ENCODE measurements around the gene GRB2. TPM values are rescaled to one million over a fixed set of nuclear protein-coding genes. Genes with fewer than 3 reads are reported as not detected.
"Not testable (repeated sequence)": the region's sequence is repeated elsewhere in the genome, so short reads cannot be mapped to it uniquely, and the experiment has no call there.

The GRB2 gene
- total and polyA plus RNA-seq, 3 experiments from 2014 or later, result 158 to 189 (median 180) TPM

DNA sequence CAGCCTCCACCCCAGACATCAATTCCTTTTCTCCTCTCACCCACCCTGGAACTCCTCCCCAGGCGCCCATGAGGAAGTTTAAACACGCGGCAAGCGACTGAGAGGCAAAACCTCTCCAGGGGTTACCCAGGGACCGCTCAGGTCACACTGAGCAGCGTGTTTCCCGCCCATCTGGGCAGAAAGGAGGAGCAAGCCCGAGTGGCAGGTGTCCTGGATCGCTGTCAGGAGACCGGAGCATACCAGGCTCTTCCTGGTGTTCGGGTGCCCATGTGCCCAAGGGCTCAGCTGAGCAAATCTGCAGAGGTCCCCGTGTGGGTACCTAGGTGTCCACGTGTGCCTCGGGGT, 116.7 kb downstream of the GRB2 start:
- Mint-ChIP-seq H3K9me3 (no peaks in the 10 kb centered on the region), H3K4me3 (peak overlapping the region; percentile 95 to 100 (median 98)), H3K27me3 (peaks cover 0 to 3% of the 10 kb centered on the region in 2 donors), H3K27ac (peak overlapping the region; percentile 95 to 100 (median 100)), H3K4me1 (peaks cover 10 to 23% (median 18%) of the 10 kb centered on the region in 3 donors), H3K36me3 (peaks cover 0 to 27% (median 1%) of the 10 kb centered on the region in 3 donors)
- Histone ChIP-seq H3K27ac (ENCODE audit: low read depth, low read length) (peak overlapping the region; percentile 96), H3K9me3 (ENCODE audit: low read length) (no peaks in the 10 kb centered on the region), H3K4me3 (ENCODE audit: low read length) (peak overlapping the region; percentile 95), H3K4me1 (ENCODE audit: insufficient read depth, low read length) (peaks cover 10% of the 10 kb centered on the region), H3K36me3 (ENCODE audit: insufficient read depth, low read length) (no peaks in the 10 kb centered on the region), H3K27me3 (ENCODE audit: insufficient read depth, low read length, poor library complexity, severe bottlenecking) (no peaks in the 10 kb centered on the region)
- ChIA-PET CTCF (interaction anchor here (0.6 to 3.9 kb wide), 28 partner anchors 9 to 495 kb away, joined by 3 to 66 read pairs (median 4); partner anchors contain the start of genes GGA3, GRB2, HID1 and MIF4GD), POLR2A (interaction anchor here (0.6 to 3.0 kb wide), 19 partner anchors 12 to 416 kb away, joined by 3 to 72 read pairs (median 4); partner anchors contain the start of genes FDXR, GGA3, GRB2 and MIF4GD)
- peak in 1 of 5 donors; percentile 63 for DNase-seq

DNA sequence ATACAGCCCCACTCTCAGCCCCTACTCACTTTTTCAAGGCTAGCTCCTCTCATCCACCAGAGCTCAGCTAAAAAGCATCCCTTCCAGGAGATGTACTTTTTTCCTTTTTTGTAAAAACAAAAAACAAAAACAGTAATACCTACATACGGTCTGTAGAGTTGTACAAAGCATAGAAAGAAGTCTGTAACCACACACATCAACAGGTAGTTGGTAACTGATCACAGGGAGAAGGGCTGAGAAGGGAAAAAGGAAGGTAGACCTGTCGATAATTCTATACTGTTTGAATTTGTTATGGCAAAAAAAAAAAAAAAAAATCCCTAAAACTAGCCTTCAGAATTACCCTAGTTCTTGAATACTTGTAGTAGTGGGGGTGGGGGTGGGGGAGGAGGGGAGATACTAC, 117.1 kb downstream of the GRB2 start:
- H3K4me3 Mint-ChIP-seq, result peak overlapping the region; percentile 95 to 100 (median 98)
- Histone ChIP-seq H3K4me1 (ENCODE audit: insufficient read depth, low read length) (peaks cover 10% of the 10 kb centered on the region), H3K27ac (ENCODE audit: low read depth, low read length) (peak overlapping the region; percentile 96), H3K27me3 (ENCODE audit: insufficient read depth, low read length, poor library complexity, severe bottlenecking) (no peaks in the 10 kb centered on the region), H3K9me3 (ENCODE audit: low read length) (no peaks in the 10 kb centered on the region), H3K36me3 (ENCODE audit: insufficient read depth, low read length) (no peaks in the 10 kb centered on the region), H3K4me3 (ENCODE audit: low read length) (peak overlapping the region; percentile 95)
- H3K4me1 Mint-ChIP-seq, result peaks cover 10 to 23% (median 18%) of the 10 kb centered on the region in 3 donors
- no peaks in the 10 kb centered on the region for H3K9me3 Mint-ChIP-seq
- DNase-seq, result no peak
- ChIA-PET CTCF (interaction anchor here (1.0 to 3.9 kb wide), 13 partner anchors 16 to 495 kb away, joined by 3 to 66 read pairs (median 6); partner anchors contain the start of genes GGA3, GRB2, MIF4GD and MRPS7), POLR2A (interaction anchor here (0.9 to 3.0 kb wide), 7 partner anchors 17 to 168 kb away, joined by 3 to 72 read pairs (median 6); partner anchors contain the start of genes GGA3, GRB2, MIF4GD and MRPS7)
- H3K36me3 Mint-ChIP-seq, result peaks cover under 1 to 30% (median 2%) of the 10 kb centered on the region in 3 donors
- peak overlapping the region; percentile 1 to 100 (median 99) for H3K27ac Mint-ChIP-seq
- H3K27me3 Mint-ChIP-seq, result peaks cover 0 to 3% of the 10 kb centered on the region in 2 donors

DNA sequence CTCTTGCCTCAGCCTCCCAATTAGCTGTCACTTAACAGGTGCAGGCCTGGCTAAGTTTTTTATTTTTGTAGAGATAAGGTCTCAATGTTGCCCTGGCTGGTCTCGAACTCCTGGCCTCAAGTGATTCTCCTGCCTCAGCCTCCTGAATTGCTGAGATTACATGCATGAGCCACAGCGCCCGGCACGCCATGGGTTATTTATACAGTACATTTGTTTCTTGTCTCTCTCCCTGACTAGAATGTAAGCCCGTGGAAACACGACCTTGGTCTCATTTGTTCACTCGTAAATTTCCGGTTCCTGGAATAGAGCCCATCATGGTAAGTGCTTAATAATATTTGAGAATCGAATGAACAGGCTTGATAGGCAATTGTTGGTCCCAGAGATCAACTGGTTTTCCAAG, 118.3 kb downstream of the GRB2 start:
- Mint-ChIP-seq H3K4me1 (peaks cover 10 to 23% (median 18%) of the 10 kb centered on the region in 3 donors), H3K4me3 (peak overlapping the region in 5 of 7 donors; percentile 47 to 95 (median 54)), H3K36me3 (peaks cover 2 to 32% (median 4%) of the 10 kb centered on the region in 3 donors), H3K27me3 (peaks cover 0 to 1% of the 10 kb centered on the region in 2 donors), H3K9me3 (no peaks in the 10 kb centered on the region), H3K27ac (peak overlapping the region in 1 of 8 donors; percentile 17)
- Histone ChIP-seq H3K36me3 (ENCODE audit: insufficient read depth, low read length) (no peaks in the 10 kb centered on the region), H3K9me3 (ENCODE audit: low read length) (no peaks in the 10 kb centered on the region), H3K27ac (ENCODE audit: low read depth, low read length) (no peak overlapping the region), H3K27me3 (ENCODE audit: insufficient read depth, low read length, poor library complexity, severe bottlenecking) (no peaks in the 10 kb centered on the region), H3K4me1 (ENCODE audit: insufficient read depth, low read length) (peaks cover 10% of the 10 kb centered on the region), H3K4me3 (ENCODE audit: low read length) (no peak overlapping the region)
- POLR2A ChIA-PET, result no interaction called here
- CTCF ChIA-PET, result interaction anchor here (1.1 kb wide), 1 partner anchor 17 kb away, joined by 3 read pairs; the partner anchor contains the start of gene MIF4GD
- DNase-seq, result no peak

DNA sequence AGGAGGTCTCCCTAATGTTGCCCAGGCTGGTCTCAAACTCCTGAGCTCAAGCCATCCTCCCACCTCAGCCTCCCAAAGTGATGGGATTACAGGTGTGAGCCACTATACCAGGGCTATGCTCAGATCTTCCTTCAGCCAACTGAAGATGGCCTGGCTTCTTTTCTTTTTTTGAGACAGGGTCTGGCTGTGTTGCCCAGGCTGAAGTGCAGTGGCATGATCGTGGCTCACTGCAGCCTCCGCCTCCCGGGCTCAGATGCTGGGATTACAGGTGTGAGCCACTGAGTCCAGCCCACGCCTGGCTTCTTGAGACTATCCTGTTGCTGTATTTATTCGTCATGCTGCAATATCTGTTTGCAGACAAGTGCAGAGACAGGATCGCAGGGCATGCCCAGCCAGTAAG, 120.4 kb downstream of the GRB2 start:
- no peaks in the 10 kb centered on the region for H3K36me3 ChIP-seq (ENCODE audit: insufficient read depth, low read length)
- no peaks in the 10 kb centered on the region for H3K9me3 Mint-ChIP-seq
- H3K9me3 ChIP-seq (ENCODE audit: low read length), result no peaks in the 10 kb centered on the region
- H3K27ac Mint-ChIP-seq, result no peak overlapping the region
- H3K4me1 ChIP-seq (ENCODE audit: insufficient read depth, low read length), result peaks cover 4% of the 10 kb centered on the region
- H3K27me3 Mint-ChIP-seq, result peaks cover 0 to 1% of the 10 kb centered on the region in 2 donors
- no peak overlapping the region for H3K4me3 ChIP-seq (ENCODE audit: low read length)
- no peaks in the 10 kb centered on the region for H3K27me3 ChIP-seq (ENCODE audit: insufficient read depth, low read length, poor library complexity, severe bottlenecking)
- peaks cover 2 to 41% (median 4%) of the 10 kb centered on the region in 3 donors for H3K36me3 Mint-ChIP-seq
- no peak for DNase-seq
- peak overlapping the region in 1 of 7 donors; percentile 46 for H3K4me3 Mint-ChIP-seq
- ChIA-PET POLR2A (no interaction called here), CTCF (interaction anchor here (1.0 kb wide), 1 partner anchor 127 kb away, joined by 3 read pairs; no protein-coding TSS in a partner anchor)
- no peak overlapping the region for H3K27ac ChIP-seq (ENCODE audit: low read depth, low read length)
- H3K4me1 Mint-ChIP-seq, result peaks cover 7 to 21% (median 16%) of the 10 kb centered on the region in 3 donors

DNA sequence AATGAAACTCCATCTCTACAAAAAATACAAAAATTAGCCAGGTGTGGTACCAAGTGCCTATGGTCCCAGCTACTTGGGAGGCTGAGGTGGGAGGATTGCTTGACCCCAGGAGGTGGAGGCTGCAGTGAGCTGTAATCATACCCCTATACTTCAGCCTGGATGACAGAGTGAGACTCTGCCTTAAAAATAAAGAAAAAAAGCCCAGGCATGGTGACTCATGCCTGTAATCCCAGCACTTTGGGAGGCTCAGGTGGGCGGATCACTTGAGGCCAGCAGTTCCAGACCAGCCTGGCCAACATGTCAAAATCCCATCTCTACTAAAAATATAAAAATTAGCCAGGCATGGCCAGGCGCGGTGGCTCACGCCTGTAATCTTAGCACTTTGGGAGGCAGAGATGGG, 125.3 kb downstream of the GRB2 start:
- CTCF ChIA-PET, result interaction anchor here (2.3 to 2.5 kb wide), 2 partner anchors 9 kb away, joined by 11 to 13 read pairs; partner anchors contain the start of genes MIF4GD and SLC25A19
- H3K27ac Mint-ChIP-seq; H3K9me3 ChIP-seq (ENCODE audit: low read length); H3K27ac ChIP-seq (ENCODE audit: low read depth, low read length); H3K4me1 ChIP-seq (ENCODE audit: insufficient read depth, low read length); H3K36me3 ChIP-seq (ENCODE audit: insufficient read depth, low read length); H3K4me3 Mint-ChIP-seq; H3K27me3 ChIP-seq (ENCODE audit: insufficient read depth, low read length, poor library complexity, severe bottlenecking); DNase-seq; POLR2A ChIA-PET; H3K27me3 Mint-ChIP-seq; H3K9me3 Mint-ChIP-seq; H3K4me3 ChIP-seq (ENCODE audit: low read length); H3K4me1 Mint-ChIP-seq: not testable (repeated sequence)
- H3K36me3 Mint-ChIP-seq, result peaks cover 2 to 29% (median 5%) of the 10 kb centered on the region in 3 donors

DNA sequence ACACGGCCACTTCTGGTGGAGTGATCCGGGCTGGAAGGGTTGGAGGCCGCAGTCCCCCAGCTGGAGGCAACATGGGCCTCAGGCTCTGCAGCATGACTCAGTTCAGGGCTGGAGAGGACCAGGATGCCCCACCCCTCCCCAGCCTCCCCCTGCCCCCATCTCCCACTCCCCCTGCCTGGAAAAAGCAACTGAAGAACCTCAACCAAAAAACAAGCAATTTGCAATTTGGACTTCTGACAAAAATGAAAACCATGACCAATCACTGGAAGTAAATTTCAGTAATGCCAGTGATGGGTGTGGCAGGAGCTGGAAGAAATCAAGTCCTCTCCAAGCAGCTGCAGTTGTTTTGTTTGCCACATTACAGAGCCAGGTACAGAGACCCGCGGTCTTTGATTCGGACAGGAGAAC, 127.8 kb downstream of the GRB2 start:
- no peak overlapping the region for H3K4me3 Mint-ChIP-seq
- no peaks in the 10 kb centered on the region for H3K27me3 Mint-ChIP-seq
- ChIA-PET CTCF (interaction anchor here (1.2 to 2.5 kb wide), 2 partner anchors 12 to 134 kb away, joined by 3 to 11 read pairs; partner anchors contain the start of gene SLC25A19), POLR2A (no interaction called here)
- H3K9me3 Mint-ChIP-seq, result peaks cover 0 to 2% (median 0%) of the 10 kb centered on the region in 5 donors
- no peak overlapping the region for H3K27ac Mint-ChIP-seq
- no peak for DNase-seq
- H3K36me3 Mint-ChIP-seq, result peaks cover 0 to 33% (median 5%) of the 10 kb centered on the region in 3 donors
- H3K9me3 ChIP-seq (ENCODE audit: low read length), result no peaks in the 10 kb centered on the region
- H3K4me1 ChIP-seq (ENCODE audit: insufficient read depth, low read length), result peaks cover under 1% of the 10 kb centered on the region
- no peak overlapping the region for H3K27ac ChIP-seq (ENCODE audit: low read depth, low read length)
- H3K4me1 Mint-ChIP-seq, result peaks cover 6 to 11% (median 9%) of the 10 kb centered on the region in 3 donors
- H3K4me3 ChIP-seq (ENCODE audit: low read length), result no peak overlapping the region
- no peaks in the 10 kb centered on the region for H3K36me3 ChIP-seq (ENCODE audit: insufficient read depth, low read length)
- no peaks in the 10 kb centered on the region for H3K27me3 ChIP-seq (ENCODE audit: insufficient read depth, low read length, poor library complexity, severe bottlenecking)

DNA sequence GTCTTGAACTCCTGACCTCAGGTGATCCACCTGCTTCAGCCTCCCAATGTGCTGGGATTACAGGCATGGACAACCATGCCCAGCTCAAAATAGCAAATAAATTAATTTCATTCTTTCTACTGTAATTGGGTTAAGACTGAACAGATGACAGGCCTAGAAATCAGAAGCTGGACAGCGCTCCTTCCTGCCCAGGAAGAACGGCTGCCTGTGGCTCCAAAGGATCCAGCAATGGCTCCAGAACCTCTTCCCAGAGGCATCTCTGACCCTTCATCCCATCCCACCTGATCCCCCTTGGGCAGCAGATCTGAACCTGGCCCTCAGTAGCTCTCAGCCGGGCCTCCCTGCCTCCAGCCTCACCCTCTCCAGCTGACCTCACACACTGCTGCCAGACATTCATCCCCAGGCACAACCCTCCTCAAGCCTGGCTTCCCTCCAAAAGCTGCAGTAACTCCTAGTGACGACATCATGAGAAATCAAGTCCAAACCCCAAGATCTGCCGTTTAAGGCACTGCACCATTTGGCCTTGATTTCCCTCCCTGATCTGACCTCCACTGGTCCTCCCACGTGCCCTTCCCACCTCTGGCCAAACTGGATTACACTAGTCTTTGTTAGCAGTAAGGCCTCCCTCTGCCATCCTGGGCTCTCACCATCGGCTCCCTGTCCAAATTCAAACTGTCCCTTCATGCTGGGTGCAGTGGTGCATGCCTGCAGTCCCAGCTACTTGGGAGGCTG, 131.3 kb downstream of the GRB2 start:
- Mint-ChIP-seq H3K27ac (peak overlapping the region; percentile 14 to 87 (median 57)), H3K4me3 (peak overlapping the region in 4 of 7 donors; percentile 34 to 54 (median 37)), H3K4me1 (peaks cover 17 to 32% (median 20%) of the 10 kb centered on the region in 3 donors), H3K36me3 (peaks cover 0 to 27% (median 5%) of the 10 kb centered on the region in 3 donors), H3K27me3 (no peaks in the 10 kb centered on the region), H3K9me3 (peaks cover 0 to 2% (median 0%) of the 10 kb centered on the region in 5 donors)
- POLR2A ChIA-PET, result no interaction called here
- peaks cover 19% of the 10 kb centered on the region for H3K4me1 ChIP-seq (ENCODE audit: insufficient read depth, low read length)
- H3K4me3 ChIP-seq (ENCODE audit: low read length), result no peak overlapping the region
- CTCF ChIA-PET, result interaction anchor here (0.9 to 4.6 kb wide), 3 partner anchors 15 to 48 kb away, joined by 3 to 66 read pairs (median 7); partner anchors contain the start of gene SLC25A19
- H3K9me3 ChIP-seq (ENCODE audit: low read length), result no peaks in the 10 kb centered on the region
- DNase-seq, result peak in 1 of 5 donors; percentile 15
- no peaks in the 10 kb centered on the region for H3K36me3 ChIP-seq (ENCODE audit: insufficient read depth, low read length)
- H3K27me3 ChIP-seq (ENCODE audit: insufficient read depth, low read length, poor library complexity, severe bottlenecking), result no peaks in the 10 kb centered on the region
- no peak overlapping the region for H3K27ac ChIP-seq (ENCODE audit: low read depth, low read length)

Measured in CD8-positive, alpha-beta memory T cell (primary cell).